Kidney glomerular epithelial cell (primary cell): ENCODE data around the gene HACD3.
"Not testable (repeated sequence)": the region's sequence is repeated elsewhere in the genome, so short reads cannot be mapped to it uniquely, and the experiment has no call there.

Experiments
- DNase-seq: peaks from one replicate; lab custom pipeline; 2025; lab: John Stamatoyannopoulos, UW

HACD3 gene

DNA sequence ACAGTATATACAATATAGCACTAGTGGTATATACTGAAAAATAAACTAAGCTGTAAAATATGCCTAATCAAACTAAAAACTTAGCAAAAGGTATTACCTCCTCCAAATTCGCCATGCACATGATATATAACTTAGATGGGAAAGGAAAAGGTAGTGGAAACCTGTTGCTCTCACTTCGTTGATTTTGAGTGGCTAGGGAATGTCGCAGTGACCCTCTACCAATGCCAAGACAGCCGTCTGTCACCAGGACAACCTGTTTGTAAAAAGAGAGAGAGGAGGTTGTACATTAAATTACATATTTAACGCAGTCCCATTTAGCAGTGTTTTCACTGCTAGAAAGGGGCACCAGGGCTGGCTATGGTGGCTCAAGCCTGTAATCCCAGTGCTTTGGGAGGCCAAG, 69.4 kb downstream of the HACD3 start:
- DNase-seq, result no peak

DNA sequence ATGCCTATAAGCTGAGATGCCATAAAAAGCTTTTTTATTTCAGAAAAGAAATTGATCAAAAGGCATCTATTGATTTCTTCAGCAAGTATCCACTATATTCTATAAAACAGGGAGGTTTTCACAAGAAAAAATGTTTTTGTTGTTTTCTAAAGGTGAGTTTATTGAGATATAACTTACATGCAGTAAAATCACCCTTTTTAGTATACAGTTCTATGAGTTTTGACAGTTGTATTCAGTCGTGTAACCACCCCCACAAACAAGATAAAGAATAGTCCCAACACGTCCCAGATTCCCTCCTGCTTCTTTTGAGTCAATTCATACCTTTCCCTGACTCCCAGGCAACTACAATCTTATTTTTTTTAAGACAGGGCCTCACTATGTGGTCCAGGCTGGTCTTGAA, 72.9 kb downstream of the HACD3 start:
- DNase-seq, result no peak

GRCh38 chr15:65603559-65603958, 73.3 kb downstream of the HACD3 start:
- DNase-seq, result no peak

GRCh38 chr15:65610871-65611718, 80.8 kb downstream of the HACD3 start, which contains the start of gene INTS14:
INTS14 (minus strand) TSS chr15:65611131; CDS start chr15:65607380, 3,751 bp downstream.
- DNase-seq, result peak; percentile 93

- DNase-seq, result peak; percentile 18
These were observed 81.8 kb downstream of the HACD3 start for GRCh38 chr15:65611888-65612615.

- DNase-seq, result no peak
These were observed 82.3 kb downstream of the HACD3 start for GRCh38 chr15:65612616-65612946.

DNA sequence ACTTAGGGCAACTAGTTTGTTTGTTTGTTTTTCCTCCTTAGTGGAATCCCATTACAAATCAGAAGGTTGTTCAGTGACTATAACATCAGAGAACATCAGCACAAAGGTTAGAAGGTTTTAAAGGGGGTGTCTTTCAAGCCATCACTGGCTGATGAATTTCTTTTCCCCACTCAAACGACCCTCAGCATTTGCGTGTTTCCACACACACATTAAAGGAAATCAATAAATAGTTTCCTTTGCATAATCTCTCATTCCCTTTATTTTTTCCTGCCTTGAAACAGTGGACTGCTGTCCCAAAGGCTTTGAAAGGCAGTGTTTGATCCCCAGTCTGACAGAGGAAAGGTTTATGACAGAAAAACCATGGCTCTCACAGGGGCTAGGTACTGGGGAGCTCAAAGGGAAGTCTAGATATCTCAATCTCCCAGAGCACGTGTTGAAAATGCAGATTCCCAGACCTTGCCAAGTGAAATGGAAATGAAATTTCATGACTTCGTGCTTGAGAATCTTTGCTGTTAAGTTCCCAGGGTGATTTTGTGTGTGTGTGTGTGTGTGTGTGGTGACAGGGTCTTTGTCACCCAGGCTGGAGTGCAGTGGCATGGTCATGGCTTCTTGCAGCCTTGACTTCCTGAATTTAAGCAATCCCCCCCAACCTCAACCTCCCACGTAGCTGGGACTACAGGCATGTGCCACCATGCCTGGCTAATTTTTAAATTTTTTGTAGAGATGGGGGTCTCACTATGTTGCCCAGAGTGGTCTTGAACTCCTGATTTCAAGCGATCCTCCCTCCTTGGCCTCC, 82.9 kb downstream of the HACD3 start:
- DNase-seq, result no peak

GRCh38 chr15:65615887-65616286, 85.6 kb downstream of the HACD3 start:
- not testable (repeated sequence) for DNase-seq

DNA sequence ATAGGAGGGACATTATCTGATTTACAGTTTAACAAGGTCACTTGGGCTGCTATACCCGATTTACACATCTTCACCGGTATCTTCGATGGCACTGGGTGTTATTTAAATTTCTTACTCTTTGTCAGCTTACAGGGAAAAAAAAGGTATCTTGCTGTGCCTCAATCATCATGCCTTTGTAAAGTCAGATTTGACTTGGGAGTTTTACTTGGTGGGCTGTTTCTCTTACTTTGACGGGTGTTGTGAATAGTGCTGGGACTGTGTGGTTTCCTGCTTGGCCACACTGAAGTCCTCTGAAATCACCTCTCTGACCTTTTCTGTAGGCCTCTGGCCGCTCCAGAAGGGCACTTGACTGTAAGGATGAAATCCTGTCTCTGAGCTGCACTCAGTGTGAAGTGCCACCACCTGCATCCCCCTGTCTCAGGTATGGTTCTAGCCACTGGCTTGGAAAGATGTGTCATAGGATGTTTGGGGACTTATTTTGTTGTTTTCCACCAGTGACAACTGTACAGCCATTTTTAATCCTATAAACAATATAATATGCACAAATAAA, 88.4 kb downstream of the HACD3 start:
- DNase-seq, result no peak

DNA sequence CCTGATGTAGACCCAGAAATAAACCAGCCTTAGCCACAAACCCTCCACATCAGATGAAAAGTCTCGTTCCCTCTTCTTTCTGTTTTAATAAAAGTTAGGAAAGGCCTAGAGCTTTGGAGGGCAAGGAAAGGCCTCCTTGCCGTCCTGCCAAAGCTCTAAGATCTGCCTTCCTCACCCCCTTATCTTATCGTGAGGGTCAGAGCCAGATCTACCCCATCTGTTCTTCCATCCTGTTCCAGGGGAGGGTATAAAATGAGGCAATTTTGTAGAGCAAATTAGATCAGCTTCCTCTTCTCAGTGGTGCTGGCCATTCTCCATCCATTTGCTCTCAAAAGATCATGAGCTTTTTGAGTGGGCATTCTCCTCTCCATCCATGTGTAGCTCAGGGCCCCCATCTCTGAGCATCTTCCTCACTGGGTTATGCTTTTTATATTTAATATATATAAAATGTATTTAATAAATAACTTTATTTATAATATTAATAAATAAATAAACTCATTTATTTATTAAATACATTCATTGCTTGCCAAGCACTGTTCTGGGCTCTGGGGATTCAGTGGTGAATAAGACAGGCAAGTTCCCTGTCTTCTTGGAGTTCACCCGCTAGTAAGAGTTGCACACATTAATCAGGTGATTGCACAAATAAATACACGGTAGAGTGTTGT, 89.5 kb downstream of the HACD3 start:
- DNase-seq, result no peak

GRCh38 chr15:65620833-65621232, 90.6 kb downstream of the HACD3 start:
- DNase-seq, result no peak

GRCh38 chr15:65621638-65622037, 91.4 kb downstream of the HACD3 start, which contains the start of gene SLC24A1:
SLC24A1 (plus strand) TSS chr15:65621938; CDS start chr15:65624081, 2,143 bp downstream.
- DNase-seq, result no peak

GRCh38 chr15:65623103-65623502, 92.8 kb downstream of the HACD3 start:
- no peak for DNase-seq

GRCh38 chr15:65626856-65627255, 96.6 kb downstream of the HACD3 start:
- DNase-seq, result no peak
